IPS-11a (cell line): Measurements from ENCODE around the gene TMEM163.
"Not testable (repeated sequence)": the region's sequence is repeated elsewhere in the genome, so short reads cannot be mapped to it uniquely, and the experiment has no call there.

Source experiments
- H3K4me3 ChIP-seq: one replicate; pipeline ENCODE4 v1.5.1; 2013; ENCODE audit warnings: low read depth, low read length, control low read depth

The TMEM163 gene

DNA sequence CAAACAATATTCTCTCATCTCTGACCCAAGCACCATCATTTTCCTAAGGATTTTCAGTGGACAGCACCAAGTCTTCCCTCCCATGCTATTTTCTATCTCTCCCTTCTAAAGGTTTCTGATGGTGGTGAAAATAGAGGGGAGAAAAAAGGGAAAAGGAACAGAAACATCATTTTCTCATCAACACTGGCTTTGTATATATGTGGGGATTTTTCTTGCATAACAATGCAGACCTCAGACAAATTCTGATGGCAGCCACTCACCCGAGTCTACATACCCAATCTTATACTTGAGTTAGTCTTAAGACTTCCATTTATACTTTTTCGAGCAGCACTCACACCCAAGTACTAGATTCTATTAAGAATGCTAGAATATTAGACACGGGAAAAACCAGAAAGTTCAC lies 95.8 kb downstream of the TMEM163 start:
- H3K4me3 ChIP-seq: no peak overlapping the region

DNA sequence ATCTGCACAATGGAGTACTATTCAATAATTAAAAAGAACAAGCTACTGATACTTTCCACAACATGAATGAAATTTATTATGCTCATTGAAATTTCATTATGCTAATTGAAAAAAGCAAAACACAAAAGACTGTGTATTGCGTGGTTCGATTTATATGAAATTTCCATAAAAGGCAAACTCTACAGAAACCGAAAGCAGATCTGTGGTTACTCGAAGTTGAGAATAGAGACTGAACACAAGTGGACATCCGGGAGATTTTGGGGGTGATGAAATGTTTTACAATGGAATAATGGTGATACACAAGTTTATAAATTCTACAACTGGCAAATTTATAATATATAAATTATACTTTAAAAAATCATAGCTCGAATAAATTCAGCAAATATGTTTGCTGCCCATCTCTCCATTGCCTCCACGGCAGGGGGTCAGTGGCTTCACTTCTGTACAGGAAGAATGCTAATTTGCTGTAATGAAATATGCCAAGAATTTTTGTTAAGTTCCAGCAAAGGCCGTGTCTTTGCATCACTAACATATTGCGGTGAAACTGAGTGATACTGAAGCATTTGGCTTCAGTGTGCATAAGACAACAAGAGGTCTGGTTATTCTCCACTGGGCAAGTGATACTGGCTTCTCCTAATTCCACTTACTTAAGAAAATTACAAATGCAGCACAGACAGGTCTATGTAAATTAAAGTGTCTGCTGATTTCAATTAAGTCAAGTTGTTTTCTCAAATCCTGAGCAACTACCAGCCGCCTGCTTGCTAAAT lies 96.7 kb downstream of the TMEM163 start:
- no peak overlapping the region for H3K4me3 ChIP-seq

GRCh38 chr2:134619250-134619649 lies 99.5 kb downstream of the TMEM163 start:
- no peak overlapping the region for H3K4me3 ChIP-seq

- not testable (repeated sequence) for H3K4me3 ChIP-seq
These were observed 103.3 kb downstream of the TMEM163 start for GRCh38 chr2:134615480-134615879.

- H3K4me3 ChIP-seq: no peak overlapping the region
These were observed 107.5 kb downstream of the TMEM163 start for GRCh38 chr2:134611316-134611715.

- no peak overlapping the region for H3K4me3 ChIP-seq
These were observed 107.9 kb downstream of the TMEM163 start for GRCh38 chr2:134610871-134611270.

DNA sequence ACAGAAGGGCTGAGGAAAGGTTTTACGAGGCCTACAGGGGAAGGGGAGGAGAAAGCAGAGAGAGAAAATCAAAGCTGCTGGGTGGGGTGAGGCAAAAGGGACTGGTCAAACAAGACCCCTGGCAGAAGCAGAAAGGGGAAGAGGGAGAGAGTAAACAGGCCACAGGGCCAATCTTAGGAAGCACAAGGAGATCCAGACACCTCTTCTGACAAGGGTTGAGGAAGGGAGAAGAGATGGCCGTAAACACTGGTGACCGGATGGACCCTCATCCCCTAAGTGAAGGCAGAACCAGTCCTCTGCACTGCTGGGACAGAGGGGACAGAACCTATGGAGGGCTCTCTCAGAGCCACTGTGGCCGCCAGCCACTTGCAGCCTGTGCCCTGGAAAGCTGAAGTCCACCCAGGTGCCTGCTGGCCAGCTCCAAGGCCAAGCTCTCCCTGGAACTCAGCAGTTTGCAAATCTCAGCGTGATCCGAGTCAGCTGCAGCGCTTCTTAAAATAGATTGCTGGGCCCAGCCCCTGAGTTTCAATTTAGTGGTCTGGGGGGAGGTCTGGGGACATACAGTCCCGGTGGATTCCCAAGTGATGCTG lies 108.8 kb downstream of the TMEM163 start:
- no peak overlapping the region for H3K4me3 ChIP-seq

- no peak overlapping the region for H3K4me3 ChIP-seq
These were observed 114.8 kb downstream of the TMEM163 start for GRCh38 chr2:134603966-134604365.

GRCh38 chr2:134602666-134603065 lies 116.1 kb downstream of the TMEM163 start:
- H3K4me3 ChIP-seq: no peak overlapping the region

DNA sequence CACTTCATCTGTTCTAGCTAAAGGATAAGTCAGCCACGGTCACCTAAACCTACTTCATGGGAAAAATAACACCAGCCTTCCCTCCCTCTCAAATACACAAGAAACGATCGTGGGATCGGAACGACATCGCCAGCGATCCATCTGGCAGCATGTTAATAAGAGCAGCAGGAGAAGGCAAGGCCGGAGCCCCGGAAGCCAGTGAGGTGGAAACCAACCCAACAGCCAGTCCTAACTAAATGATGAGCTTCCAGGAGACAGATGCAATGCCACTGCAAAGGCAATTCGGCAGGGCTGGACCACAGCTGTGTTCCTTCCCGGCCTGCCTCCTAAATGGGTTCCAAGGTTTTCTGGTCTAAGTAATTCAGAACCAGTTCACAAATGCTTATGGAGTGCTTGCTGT lies 117.5 kb downstream of the TMEM163 start:
- no peak overlapping the region for H3K4me3 ChIP-seq

GRCh38 chr2:134600208-134600607 lies 118.6 kb downstream of the TMEM163 start:
- H3K4me3 ChIP-seq: no peak overlapping the region

DNA sequence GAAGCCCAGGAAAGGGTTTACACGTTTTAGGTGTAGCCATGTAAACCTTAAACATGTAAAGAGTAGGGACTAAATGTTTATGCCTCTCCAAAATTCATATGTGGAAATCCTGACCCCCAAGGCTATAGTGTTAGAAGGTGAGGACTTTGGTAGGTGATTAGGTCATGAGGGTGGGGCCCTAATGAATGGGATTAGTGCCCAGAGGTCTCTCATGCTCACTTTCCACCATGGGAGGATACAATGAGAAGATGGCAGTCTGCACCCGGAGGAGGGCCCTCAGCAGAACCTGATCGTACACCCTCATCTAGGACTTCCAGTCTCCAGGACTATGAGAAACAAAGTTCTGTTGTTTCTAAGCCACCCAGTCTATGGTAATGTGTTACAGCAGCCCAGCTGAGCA lies 119.6 kb downstream of the TMEM163 start:
- H3K4me3 ChIP-seq: no peak overlapping the region

DNA sequence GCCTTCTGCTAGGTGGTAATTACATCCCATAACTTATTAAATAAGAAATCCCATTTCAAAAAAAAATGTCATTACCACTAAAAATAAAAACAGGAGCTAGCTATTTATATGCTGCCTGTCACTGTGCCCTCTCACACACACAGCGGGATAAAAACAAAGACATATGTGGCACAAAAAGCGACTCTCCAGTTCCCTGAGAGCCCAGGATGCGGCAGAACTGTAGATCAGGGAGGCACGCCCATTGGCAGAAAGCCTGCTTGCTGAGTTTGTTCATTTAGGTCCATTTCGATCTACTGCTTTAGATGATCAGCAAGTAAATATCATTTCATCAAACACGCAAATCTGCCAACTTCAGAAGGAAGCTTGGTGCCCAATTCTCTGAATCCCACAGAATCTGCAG lies 124.4 kb downstream of the TMEM163 start:
- no peak overlapping the region for H3K4me3 ChIP-seq

GRCh38 chr2:134593519-134593918 lies 125.3 kb downstream of the TMEM163 start:
- no peak overlapping the region for H3K4me3 ChIP-seq

- H3K4me3 ChIP-seq: no peak overlapping the region
These were observed 126.4 kb downstream of the TMEM163 start for GRCh38 chr2:134592377-134592776.

DNA sequence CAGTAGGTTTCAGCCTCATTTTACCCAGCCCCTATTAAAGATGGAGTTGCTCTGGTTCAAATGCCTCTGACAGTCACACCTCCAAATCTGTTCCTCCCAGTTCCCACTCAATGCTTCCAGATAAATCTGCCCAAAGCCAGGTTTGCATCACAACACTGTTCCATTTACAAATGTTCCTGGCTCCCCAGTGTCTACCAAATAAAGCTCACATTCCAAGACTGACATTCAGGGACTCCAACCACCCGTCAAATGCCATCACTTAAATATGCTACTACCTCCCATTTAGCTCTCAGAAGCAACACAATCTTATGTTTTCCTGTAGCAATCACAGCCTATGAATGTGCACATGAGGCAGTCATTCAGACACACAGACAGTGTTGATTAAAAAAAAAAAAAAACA lies 127.3 kb downstream of the TMEM163 start:
- H3K4me3 ChIP-seq: no peak overlapping the region

GRCh38 chr2:134590679-134591078 lies 128.1 kb downstream of the TMEM163 start:
- H3K4me3 ChIP-seq: no peak overlapping the region

DNA sequence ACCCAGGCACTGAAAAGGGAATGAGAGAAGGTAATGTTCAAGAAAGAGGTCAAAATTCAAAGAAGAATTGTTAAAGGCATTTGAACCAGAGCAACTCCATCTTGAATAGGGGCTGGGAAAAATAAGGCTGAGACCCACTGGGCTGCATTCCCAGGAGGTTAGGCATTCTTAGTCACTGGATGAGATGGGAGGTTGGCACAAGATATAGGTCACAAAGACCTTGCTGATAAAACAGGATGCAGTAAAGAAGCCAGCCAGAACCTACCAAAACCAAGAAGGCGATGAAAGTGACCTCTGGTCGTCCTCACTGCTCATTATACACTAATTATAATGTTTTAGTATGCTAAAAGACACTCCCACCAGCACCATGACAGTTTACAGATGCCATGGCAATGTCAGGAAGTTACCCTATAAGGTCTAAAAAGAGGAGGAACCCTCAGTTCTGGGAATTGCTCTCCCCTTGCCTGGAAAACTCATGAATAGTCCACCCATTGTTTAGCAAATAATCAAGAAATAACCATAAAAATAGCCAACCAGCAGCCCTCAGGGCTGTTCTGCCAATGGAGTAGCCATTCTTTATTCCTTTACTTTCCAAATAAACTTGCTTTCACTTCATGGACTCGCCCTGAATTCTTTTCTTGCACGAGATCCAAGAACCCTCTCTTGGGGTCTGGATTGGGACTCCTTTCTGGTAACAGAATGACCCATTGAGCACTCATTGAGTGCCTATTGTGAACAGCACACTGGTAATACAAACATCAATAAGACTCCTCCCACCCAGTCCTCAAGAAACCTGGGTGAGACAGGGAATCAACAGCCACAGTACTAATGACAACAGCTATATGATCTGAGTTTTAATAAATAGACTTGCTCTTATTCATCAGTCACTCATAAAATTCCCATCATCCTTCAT lies 129.4 kb downstream of the TMEM163 start:
- H3K4me3 ChIP-seq: not testable (repeated sequence)

DNA sequence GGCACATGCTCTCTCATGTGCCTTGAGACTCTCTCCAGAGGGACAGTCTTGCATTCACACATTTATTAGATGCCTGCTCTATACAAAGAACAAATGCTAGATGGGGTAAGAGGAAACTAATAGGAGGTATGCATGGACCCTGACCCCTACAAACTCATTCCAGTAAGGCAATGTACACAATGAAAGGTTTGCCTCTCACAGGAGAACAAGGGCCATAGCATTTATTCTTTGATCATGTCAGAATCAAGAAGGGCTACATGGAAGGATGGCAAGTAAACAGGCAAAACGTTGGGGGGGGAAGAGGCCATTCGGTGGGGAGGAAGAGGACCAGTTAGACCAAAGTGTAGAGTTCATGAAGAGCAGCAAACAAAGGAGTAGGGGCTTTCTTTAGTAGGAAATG lies 130.2 kb downstream of the TMEM163 start:
- no peak overlapping the region for H3K4me3 ChIP-seq

DNA sequence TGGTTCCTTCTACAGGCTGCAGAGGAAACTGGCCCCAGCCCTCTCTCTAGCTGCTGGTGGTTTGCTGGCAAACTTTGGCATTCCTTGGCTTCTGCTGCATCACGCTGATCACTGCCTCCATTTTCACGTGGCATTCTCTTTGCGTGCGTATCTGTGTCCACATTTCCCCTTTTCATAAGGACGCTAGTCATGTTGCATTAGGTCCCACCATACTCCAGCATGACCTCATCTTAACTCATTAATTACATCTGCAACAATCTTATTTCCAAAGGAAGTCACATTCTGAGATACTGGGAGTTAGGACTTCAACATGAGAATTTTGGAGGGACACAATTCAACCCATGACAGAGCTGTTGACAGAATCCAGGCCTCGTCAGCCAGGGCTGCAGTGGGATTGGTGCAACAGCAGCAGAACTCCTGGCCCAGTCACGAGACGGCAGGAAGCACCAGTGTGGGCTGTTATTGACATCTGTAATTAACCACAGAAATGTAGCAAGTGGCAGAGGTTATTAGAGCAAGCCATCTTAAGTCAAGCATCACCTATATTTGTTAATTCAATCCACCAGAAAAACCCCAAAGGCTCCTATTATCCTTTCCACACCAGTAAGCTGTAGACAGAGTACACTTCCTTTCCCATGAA lies 132.4 kb downstream of the TMEM163 start:
- H3K4me3 ChIP-seq: no peak overlapping the region

GRCh38 chr2:134583997-134584520 lies 134.7 kb downstream of the TMEM163 start:
- H3K4me3 ChIP-seq: no peak overlapping the region
